HepG2 (cell line): ENCODE measurements around the gene SLC38A2. TPM values are rescaled to one million over a fixed set of nuclear protein-coding genes. Genes with fewer than 3 reads are reported as not detected.
A peak's percentile ranks its signal among the peaks of the same experiment; 100 is the strongest.

ENCODE experiments used
- AGO2 ChIP-seq: fragments of 200-400 bp; formaldehyde crosslinking; optimal IDR thresholded peaks from 2 replicates; pipeline ENCODE3; 2017; ENCODE audit warnings: mild to moderate bottlenecking, low read depth, low read length, moderate library complexity
- BRCA1 ChIP-seq: sonication (generic); formaldehyde crosslinking; IDR thresholded peaks from 2 replicates; pipeline ENCODE4 v1.4.0; 2020; ENCODE audit warnings: missing genetic modification reagents
- ELF4 ChIP-seq: sonication (generic); formaldehyde crosslinking; IDR thresholded peaks from 2 replicates; pipeline ENCODE4 v1.5.0; 2020; ENCODE audit warnings: missing genetic modification reagents, mild to moderate bottlenecking, moderate library complexity, borderline replicate concordance
- FIP1L1 ChIP-seq: fragments of 200-400 bp; formaldehyde crosslinking; IDR thresholded peaks from 2 replicates; pipeline ENCODE4 v1.6.1; 2018; ENCODE audit warnings: low read depth, mild to moderate bottlenecking, low read length, moderate library complexity, borderline replicate concordance; ENCODE audit not compliant: insufficient read depth
- FOSL1 ChIP-seq: sonication (generic); formaldehyde crosslinking; IDR thresholded peaks from 2 replicates; pipeline ENCODE4 v1.9.0; 2021; ENCODE audit warnings: missing genetic modification reagents, borderline replicate concordance
- FOXK2 ChIP-seq: fragments of 450-650 bp; IDR thresholded peaks from 2 replicates; pipeline ENCODE4 v1.6.1; 2016
- GABPA ChIP-seq, 2 experiments: IDR thresholded peaks; 2 replicates each; pipeline ENCODE4 v1.6.1; 2011 to 2016; ENCODE audit warnings: low read depth in 2 of 2, low read length in 1 of 2, missing biosample characterization in 1 of 2, missing genetic modification characterization in 1 of 2
- HDAC2 ChIP-seq: sonication (generic); formaldehyde crosslinking; IDR thresholded peaks from 2 replicates; pipeline ENCODE4 v1.4.0; 2020; ENCODE audit warnings: missing genetic modification reagents
- HIVEP1 ChIP-seq: sonication (generic); formaldehyde crosslinking; IDR thresholded peaks from 2 replicates; pipeline ENCODE4 v1.4.0; 2020; ENCODE audit warnings: mild to moderate bottlenecking, missing genetic modification reagents
- JUND ChIP-seq: sonication (generic); formaldehyde crosslinking; IDR thresholded peaks from 2 replicates; pipeline ENCODE4 v1.8.0; 2022; ENCODE audit warnings: mild to moderate bottlenecking, missing genetic modification reagents
- MAFF ChIP-seq: IDR thresholded peaks from 2 replicates; pipeline ENCODE4 v1.6.1; 2011; ENCODE audit warnings: low read depth, low read length, improper control_type of control experiment
- MEIS1 ChIP-seq: sonication (generic); formaldehyde crosslinking; IDR thresholded peaks from 2 replicates; pipeline ENCODE4 v1.9.0; 2021; ENCODE audit warnings: mild to moderate bottlenecking, missing genetic modification reagents, moderate library complexity, borderline replicate concordance
- NAIF1 ChIP-seq: sonication (generic); formaldehyde crosslinking; IDR thresholded peaks from 2 replicates; pipeline ENCODE4 v1.5.0; 2020; ENCODE audit warnings: mild to moderate bottlenecking, missing genetic modification reagents, borderline replicate concordance
- NFIB ChIP-seq: sonication (generic); formaldehyde crosslinking; IDR thresholded peaks from 2 replicates; pipeline ENCODE4 v1.9.0; 2021; ENCODE audit warnings: missing genetic modification reagents, mild to moderate bottlenecking, borderline replicate concordance
- POLR2AphosphoS5 ChIP-seq: IDR thresholded peaks from 2 replicates; pipeline ENCODE4 v1.6.1; 2012; ENCODE audit warnings: low read depth, low read length
- SAFB2 ChIP-seq: sonication (generic); formaldehyde crosslinking; IDR thresholded peaks from 2 replicates; pipeline ENCODE4 v1.5.1; 2020; ENCODE audit warnings: missing genetic modification reagents, low read depth, mild to moderate bottlenecking, borderline replicate concordance
- SRSF9 ChIP-seq: fragments of 200-400 bp; formaldehyde crosslinking; IDR thresholded peaks from 2 replicates; pipeline ENCODE4 v1.6.1; 2018; ENCODE audit warnings: borderline replicate concordance, mild to moderate bottlenecking, low read depth, low read length; ENCODE audit not compliant: insufficient read depth, poor library complexity, severe bottlenecking
- ZFX ChIP-seq: sonication (generic); formaldehyde crosslinking; IDR thresholded peaks from 2 replicates; pipeline ENCODE4 v1.4.0; 2020; ENCODE audit warnings: mild to moderate bottlenecking, low read depth, missing genetic modification reagents, moderate library complexity
- ZNF160 ChIP-seq: sonication (generic); formaldehyde crosslinking; IDR thresholded peaks from 2 replicates; pipeline ENCODE4 v1.8.0; 2022; ENCODE audit warnings: mild to moderate bottlenecking, inconsistent platforms, missing genetic modification reagents
- ZNF207 ChIP-seq: fragments of 450-650 bp; IDR thresholded peaks from 2 replicates; pipeline ENCODE4 v1.6.1; 2016; ENCODE audit warnings: antibody characterized with exemption, borderline replicate concordance
- ZNF337 ChIP-seq: sonication (generic); formaldehyde crosslinking; IDR thresholded peaks from 2 replicates; pipeline ENCODE4 v1.5.1; 2020; ENCODE audit warnings: missing genetic modification reagents, low read depth, mild to moderate bottlenecking, borderline replicate concordance
- ZNF572 ChIP-seq: sonication (generic); formaldehyde crosslinking; IDR thresholded peaks from 2 replicates; pipeline ENCODE4 v1.5.1; 2020; ENCODE audit warnings: mild to moderate bottlenecking, missing genetic modification reagents
- ZNF879 ChIP-seq: sonication (generic); formaldehyde crosslinking; IDR thresholded peaks from 2 replicates; pipeline ENCODE4 v1.8.1; 2023; ENCODE audit warnings: missing genetic modification reagents
- polyA plus RNA-seq, 8 experiments: library from polyadenylated mRNA; depleted of rRNA in 3 of 8; stranded (reverse) in 7 of 8; unstranded in 1 of 8; fragments of >200 nt; fragmentation: Illumina TruSeq in 4 of 8; extraction: Trizol in 4 of 8; gene quantifications; 2 replicates each; pipeline versions ENCODE4 v1.2.1 to v1.2.3, GENCODE V29; 2011 to 2016; ENCODE audit warnings: low read depth in 4 of 8, missing spikeins in 1 of 8, mixed read lengths in 1 of 8; ENCODE audit not compliant: insufficient read depth in 1 of 8
- total RNA-seq, 5 experiments: library from RNA; depleted of rRNA; stranded (reverse); fragments of >200 nt; fragmentation: Illumina TruSeq; extraction: Trizol; gene quantifications; 2 replicates each; pipeline ENCODE4 v1.2.3, GENCODE V29; 2016; ENCODE audit warnings: low read depth in 1 of 5
- TF ChIP-seq, protein P1 (sequence below): sonication (generic); formaldehyde crosslinking; IDR thresholded peaks from 2 replicates; pipeline ENCODE4 v1.8.1; 2023; ENCODE audit warnings: mild to moderate bottlenecking, missing genetic modification reagents
- TF ChIP-seq, protein P2 (sequence below): sonication (generic); formaldehyde crosslinking; IDR thresholded peaks from 2 replicates; pipeline ENCODE4 v1.5.0; 2020; ENCODE audit warnings: missing genetic modification reagents, mild to moderate bottlenecking, borderline replicate concordance

The SLC38A2 gene
- total and polyA plus RNA-seq, 2 of the 13 experiments (the other 11 are each of a cell fraction or from before 2014, with no cell fraction given): 368 to 880 TPM

DNA sequence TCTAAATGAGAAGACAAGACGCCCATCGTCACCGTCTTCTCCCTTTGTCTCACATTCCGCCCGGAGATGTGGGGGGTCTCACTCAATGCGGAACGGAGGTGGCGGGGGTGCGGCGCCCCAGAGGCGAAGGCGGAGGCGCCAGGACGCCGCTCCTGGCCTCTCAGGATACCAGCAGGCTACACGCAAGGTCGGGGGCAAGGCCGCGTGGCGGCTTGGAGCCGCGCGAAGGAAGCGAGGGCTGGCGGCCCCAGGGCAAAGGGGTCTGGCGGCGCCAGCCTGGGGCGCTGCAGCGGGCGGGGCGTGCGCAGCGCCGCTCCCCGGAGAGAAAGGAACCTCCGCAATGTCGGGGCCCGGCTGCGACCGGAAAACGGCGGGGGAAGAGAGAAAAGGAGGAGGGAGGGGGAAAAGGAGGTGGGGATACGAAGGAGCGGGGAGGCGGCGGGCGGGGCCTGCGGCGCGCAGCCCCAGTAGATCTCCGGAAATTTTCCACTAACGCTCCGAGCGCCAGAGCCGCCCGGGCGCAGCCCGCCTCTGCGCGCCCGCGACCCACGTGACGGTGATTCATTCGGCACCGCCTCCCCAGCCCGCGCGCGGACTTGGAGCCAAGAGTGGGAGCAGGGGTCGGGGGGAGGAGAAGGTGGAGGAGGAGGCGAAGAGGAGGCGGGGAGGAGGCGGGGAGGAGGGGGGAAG is 10.5 kb upstream of the SLC38A2 start (continued):
- TF ChIP-seq SAFB2 (CRISPR knock-in tag): no peak; the same call in 1 of the 2 replicates
- TF ChIP-seq, protein P1, sequence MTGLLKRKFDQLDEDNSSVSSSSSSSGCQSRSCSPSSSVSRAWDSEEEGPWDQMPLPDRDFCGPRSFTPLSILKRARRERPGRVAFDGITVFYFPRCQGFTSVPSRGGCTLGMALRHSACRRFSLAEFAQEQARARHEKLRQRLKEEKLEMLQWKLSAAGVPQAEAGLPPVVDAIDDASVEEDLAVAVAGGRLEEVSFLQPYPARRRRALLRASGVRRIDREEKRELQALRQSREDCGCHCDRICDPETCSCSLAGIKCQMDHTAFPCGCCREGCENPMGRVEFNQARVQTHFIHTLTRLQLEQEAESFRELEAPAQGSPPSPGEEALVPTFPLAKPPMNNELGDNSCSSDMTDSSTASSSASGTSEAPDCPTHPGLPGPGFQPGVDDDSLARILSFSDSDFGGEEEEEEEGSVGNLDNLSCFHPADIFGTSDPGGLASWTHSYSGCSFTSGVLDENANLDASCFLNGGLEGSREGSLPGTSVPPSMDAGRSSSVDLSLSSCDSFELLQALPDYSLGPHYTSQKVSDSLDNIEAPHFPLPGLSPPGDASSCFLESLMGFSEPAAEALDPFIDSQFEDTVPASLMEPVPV (CRISPR knock-in tag): no peak; the same call in 1 of the 2 replicates
- TF ChIP-seq ZNF879 (CRISPR knock-in tag): no peak
- TF ChIP-seq BRCA1 (CRISPR knock-in tag): no peak
- no peak; the same call in 1 of the 2 replicates for TF ChIP-seq NAIF1 (CRISPR knock-in tag)
- peak; percentile 53; the same call in 1 of the 2 replicates for TF ChIP-seq HDAC2
- no peak for TF ChIP-seq FOXK2
- TF ChIP-seq JUND (CRISPR knock-in tag): peak; percentile 73
- TF ChIP-seq ELF4 (CRISPR knock-in tag): no peak
- TF ChIP-seq NFIB (CRISPR knock-in tag): no peak
- TF ChIP-seq MAFF: no peak
- 0 out of 2 replicates have a peak, but pooled peaks have one; percentile 31 for TF ChIP-seq ZNF160 (CRISPR knock-in tag)
- TF ChIP-seq GABPA (IDR thresholded peaks at IDR 0.05; ENCODE audit: low read depth, low read length): peak; percentile 34; the same call in 1 of the 2 replicates
- TF ChIP-seq GABPA (CRISPR knock-in tag; IDR thresholded peaks at IDR 0.05; ENCODE audit: low read depth): peak; percentile 69
- no peak for TF ChIP-seq SRSF9
- TF ChIP-seq ZNF207: no peak
- peak; percentile 62 for TF ChIP-seq POLR2AphosphoS5
- peak; percentile 64; the same call in 1 of the 2 replicates for TF ChIP-seq ZNF337 (CRISPR knock-in tag)
- no peak for TF ChIP-seq FIP1L1
- no peak for TF ChIP-seq ZNF572 (CRISPR knock-in tag)
- TF ChIP-seq HIVEP1 (CRISPR knock-in tag): 0 out of 2 replicates have a peak, but pooled peaks have one; percentile 41
- 0 out of 2 replicates have a peak, but pooled peaks have one; percentile 39 for TF ChIP-seq FOSL1
- TF ChIP-seq ZFX (CRISPR knock-in tag): peak; percentile 71
- TF ChIP-seq MEIS1 (CRISPR knock-in tag): no peak
- peak; percentile 70 for TF ChIP-seq AGO2
- TF ChIP-seq, protein P2, sequence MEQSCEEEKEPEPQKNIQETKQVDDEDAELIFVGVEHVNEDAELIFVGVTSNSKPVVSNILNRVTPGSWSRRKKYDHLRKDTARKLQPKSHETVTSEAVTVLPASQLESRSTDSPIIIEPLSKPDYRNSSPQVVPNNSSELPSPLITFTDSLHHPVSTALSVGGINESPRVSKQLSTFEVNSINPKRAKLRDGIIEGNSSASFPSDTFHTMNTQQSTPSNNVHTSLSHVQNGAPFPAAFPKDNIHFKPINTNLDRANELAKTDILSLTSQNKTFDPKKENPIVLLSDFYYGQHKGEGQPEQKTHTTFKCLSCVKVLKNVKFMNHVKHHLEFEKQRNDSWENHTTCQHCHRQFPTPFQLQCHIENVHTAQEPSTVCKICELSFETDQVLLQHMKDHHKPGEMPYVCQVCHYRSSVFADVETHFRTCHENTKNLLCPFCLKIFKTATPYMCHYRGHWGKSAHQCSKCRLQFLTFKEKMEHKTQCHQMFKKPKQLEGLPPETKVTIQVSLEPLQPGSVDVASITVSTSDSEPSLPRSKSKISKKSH (CRISPR knock-in tag): 0 out of 2 replicates have a peak, but pooled peaks have one; percentile 60
